Hematopoietic multipotent progenitor cell treated with erythropoietin and hydrocortisone succinate and interleukin-3 and kit ligand, for 6 days (in vitro differentiated cells): Measurements from ENCODE around the gene C3.
"Not testable (repeated sequence)": the region's sequence is repeated elsewhere in the genome, so short reads cannot be mapped to it uniquely, and the experiment has no call there.

ENCODE experiments used
- DNase-seq: peaks from one replicate; pipeline ENCODE4 v3.0.0-alpha.2; 2015

Gene C3

DNA sequence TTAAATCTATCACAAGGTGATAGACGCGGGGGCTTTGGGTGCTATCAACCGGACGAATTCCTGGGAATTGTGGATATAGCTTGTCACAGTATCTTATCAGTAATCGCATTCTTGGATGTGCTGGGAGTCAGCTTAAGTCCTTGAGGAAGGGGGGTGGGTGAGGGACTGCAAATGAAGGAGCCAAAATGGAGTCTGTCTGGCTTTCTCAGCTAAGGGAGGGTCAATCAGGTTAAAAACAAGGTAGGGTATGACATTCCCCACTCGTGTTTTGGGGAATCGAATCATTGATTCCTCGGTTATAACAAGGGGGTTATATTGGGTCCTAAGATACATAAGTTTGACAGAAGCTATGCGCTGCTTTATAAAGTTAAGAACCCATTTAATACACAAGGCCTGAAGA is 64.1 kb downstream of the C3 start:
- not testable (repeated sequence) for DNase-seq

DNA sequence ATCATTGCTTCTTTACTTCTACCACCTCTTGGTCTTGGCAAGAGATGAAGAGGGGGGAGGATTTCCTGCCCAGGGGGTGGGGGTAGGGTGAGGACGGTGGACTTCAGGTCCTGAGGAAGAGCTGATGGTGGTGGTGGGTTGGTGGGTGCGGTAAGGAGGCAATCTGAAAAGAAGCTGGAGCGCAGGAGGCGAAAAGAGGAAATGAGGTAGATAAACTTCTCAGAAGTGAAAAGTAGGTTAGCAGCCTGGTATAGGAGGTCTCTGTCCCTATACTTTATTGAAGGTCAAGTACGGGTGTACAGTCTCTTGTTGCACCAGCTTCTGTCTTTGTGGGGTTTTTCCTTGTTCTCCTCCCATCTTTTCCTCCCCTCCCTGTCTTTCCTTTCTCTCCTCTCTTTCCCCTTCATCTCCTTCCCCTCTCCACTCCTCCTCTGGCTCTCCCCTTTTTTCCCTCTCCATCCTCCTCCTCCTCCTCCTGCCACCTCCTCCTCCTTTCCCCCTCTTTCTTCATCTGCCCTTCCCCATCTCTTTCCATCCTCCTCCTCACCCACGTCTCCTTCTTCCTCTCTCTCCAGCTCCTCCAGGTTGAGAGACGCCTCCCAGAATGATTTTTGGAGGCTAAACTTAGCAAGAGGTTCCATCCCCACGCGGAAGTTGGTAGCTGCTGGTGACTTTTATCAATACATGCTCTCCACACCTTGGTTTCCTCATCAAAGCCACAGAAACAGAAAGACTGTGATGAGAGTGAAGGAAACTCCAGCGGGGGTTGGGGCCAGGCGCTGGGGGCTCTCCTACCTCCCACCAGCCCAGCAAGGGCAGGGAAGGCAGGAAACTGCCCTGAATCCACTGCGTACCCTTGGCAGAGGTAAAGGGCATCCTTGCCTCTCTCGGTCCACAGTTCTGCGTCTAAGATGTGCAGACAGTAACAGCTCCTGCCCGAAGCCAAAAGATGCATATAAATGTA is 65.8 kb downstream of the C3 start:
- peak; percentile 43 for DNase-seq

DNA sequence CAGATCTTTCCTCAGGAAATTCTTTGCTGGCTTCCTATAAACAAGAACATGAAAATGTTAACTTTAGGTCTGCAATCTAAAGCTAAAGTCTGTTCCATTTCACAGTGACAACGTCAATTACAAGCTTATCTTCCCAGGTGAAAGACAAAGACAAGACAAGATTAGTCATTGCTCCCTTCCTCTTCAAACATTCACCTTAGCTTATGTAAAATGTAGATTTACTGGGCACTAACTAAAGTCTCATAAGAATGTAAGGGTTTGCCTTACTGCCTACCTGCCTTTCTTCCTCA is 67.7 kb downstream of the C3 start:
- no peak for DNase-seq

DNA sequence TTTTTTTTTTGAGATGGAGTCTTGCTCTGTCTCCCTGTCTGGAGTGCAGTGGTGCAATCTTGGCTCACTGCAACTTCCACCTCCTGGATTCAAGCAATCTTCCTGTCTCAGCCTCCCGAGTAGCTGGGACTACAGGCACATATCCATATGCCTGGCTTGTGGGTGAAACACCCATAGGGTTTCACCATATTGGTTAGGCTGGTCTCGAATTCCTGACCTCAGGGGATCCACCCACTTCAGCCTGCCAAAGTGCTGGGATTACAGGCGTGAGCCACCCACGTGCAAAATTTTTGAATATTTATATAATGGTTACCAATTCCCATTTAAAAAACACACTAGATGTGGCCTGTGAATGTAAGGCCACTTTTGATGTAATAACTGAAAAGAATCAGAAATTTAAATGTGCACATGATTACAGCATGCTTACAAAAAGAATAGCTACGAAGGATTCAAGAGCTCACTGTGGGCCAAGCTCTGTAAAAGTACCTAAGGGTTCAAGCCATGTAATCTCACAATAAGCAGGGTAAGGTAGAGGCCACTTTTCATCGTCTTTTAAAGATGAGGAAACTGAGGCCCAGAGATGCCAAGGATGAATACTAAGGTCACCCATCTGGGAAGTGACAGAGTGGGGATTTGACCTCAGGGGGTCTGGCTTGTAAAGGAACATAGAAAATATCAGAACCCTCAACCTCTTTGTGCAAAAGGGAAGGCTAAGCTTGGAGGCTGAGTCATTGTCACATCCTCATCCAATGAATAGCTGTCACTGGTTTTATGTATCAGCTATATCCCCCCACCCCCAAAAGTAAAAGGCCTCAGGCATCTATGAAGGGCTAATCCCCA is 68.3 kb downstream of the C3 start:
- no peak for DNase-seq

DNA sequence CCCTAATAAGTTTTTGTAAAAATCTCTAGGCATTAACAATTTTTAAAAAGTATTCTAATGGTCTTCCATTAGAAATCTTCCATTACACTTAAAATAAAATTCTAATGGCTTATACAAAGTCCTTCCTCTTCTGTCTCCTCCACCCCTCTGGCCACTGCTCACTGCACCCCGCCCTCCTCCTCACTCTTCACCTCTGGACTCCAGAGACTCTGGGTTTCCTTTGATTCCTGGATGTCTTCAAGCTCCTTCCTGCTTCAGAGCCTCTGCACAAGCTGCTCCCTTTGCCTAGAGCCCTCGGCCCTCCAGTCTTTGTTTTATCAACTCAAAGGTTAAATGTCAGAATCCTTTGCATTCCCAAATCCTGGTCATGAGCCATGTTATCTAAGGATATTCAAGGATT is 71.3 kb downstream of the C3 start:
- DNase-seq, result no peak

DNA sequence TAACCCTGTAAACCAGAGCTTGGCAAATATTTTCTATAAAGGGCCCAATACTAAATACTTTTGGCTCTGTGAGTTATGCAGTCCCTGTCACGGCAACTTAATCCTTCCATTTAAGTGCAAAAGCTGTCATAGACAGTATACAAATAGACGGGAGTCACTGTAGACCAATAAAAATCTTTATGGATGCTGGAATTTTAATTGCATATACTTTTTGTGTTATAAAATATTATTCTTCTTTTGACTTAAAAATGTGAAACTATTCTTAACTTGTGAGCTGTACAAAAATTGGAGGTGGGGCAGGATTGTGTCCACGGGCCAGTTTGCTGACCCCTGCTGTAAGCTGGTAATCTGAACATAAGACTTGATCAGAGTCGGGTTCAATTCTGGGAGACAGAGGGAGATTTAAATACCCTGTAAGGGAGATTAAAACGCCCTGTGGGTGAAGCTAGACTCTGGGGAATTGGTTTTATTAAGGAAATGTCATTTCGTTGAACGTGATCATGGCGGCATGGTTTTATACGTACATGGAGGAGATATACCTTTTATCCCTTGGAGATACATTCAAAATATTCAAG is 72.2 kb downstream of the C3 start:
- no peak for DNase-seq

DNA sequence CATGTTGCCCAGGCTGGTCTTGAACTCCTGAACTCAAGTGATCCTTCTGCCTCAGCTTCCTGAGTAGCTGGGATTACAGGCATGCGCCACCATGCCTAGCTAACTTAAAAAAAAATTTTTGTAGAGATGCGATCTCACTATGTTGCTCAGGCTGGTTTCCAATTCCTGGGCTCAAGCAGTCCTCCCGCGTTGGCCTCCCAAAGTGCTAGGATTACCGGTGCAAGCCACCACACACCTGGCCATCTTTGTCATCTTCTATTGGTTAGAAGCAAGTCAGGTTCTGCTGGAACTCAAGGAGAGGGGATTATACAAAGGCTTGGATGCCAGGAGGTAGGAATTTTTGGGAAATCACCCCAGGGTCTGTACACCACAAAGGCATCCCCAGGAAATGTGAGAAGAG is 75.7 kb downstream of the C3 start:
- no peak for DNase-seq

DNA sequence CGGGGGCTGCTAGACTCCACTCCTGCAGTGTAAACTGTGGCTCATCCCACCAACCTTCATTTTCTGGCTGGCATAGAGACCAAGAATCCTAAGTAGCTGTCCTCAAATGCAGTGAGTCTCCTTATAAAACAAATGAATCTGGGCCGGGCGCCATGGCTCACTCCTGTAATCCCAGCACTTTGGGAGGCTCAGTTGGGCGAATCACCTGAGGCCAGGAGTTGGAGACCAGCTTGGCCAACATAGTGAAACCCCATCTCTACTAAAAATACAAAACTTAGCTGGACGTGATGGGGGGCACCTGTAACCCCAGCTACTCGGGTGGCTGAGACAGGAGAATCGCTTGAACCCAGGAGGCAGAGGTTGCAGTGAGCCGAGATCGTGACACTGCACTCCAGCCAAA is 80.1 kb downstream of the C3 start:
- not testable (repeated sequence) for DNase-seq

DNA sequence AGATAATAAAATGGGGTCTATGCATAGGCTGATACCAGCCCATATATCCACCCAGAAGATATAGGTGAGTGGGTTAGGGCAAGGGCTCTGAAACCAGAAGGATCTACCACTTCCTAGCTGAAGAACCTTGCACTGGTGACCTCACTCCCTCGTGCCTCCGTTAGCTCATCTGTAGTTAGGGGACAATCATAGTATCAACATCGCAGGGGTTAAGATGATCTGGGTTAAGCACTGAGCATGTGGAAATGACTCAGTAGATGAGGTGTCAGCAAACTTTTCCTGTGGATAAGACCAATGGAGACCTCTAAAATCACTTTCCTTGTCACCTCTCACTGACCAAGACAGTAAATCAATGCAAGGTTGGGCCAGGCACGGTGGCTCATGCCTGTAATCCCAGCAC is 81.0 kb downstream of the C3 start:
- no peak for DNase-seq

DNA sequence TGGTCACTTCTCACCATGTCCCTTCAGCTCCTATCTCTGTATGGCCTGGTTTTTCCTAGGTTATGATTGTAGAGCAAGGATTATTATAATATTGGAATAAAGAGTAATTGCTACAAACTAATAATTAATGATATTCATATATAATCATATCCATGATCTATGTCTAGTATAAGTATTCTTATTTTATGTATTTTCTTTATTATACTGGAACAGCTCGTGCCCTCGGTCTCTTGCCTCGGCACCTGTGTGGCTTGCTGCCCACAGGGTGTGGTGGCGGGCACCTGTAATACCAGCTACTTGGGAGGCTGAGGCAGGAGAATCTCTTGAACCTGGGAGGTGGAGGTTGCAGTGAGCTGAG is 87.0 kb downstream of the C3 start:
- not testable (repeated sequence) for DNase-seq

DNA sequence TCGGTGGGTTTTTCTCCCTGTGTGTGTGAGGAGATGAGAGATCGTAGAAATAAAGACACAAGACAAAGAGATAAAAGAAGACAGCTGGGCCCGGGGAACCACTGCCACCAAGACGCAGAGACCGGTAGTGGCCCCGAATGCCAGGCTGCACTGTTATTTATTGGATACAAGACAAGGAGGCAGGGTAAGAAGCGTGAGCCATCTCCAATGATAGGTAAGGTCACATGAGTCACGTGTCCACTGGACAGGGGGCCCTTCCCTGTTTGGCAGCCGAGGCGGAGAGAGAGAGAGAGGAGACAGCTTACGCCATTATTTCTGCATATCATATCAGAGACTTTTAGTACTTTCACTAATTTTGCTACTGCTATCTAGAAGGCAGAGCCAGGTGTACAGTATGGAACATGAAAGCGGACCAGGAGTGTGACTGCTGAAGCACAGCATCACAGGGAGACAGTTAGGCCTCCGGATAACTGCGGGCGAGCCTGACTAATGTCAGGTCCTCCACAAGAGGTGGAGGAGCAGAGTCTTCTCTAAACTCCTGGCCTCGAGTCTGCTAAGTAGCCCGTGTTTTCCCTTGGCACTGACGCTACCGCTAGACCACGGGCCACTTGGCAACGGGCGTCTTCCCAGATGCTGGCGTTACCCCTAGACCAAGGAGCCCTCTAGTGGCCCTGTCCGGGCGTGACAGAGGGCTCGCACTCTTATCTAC is 87.5 kb downstream of the C3 start:
- DNase-seq, result peak; percentile 87

DNA sequence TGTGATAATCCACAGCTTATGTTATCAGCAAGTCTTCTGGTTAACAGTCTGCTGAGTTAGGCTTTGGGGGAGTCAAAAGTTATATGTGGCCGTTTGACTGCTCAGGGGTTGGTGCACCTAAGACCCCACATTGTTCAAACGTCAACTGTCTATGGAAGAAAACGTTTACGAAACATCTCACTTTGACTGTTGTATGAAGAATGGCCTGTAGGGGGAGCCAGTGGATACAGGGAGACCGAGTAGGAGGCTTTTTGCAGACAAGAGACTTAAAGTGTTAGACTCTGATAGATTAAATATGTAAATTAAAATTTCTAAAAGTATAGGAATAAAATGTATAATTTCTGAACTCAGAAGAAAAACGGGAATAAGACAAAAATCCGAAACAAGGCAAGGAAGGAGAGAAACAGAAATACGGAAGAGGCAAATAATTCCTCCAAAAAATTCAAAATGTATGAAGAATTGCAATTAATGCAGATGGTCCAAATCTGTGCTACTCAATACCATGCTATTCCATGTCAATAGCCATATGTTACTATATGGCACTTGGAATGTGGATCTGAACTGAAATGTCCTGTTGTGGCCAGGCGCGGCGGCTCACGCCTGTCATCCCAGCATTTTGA is 88.3 kb downstream of the C3 start:
- peak; percentile 93 for DNase-seq
